Measurements from ENCODE around the gene CELF5. TPM values are rescaled to one million over a fixed set of nuclear protein-coding genes. Genes with fewer than 3 reads are reported as not detected.

Gene CELF5
- total and polyA plus RNA-seq, 2 experiments from 2014 or later = 1.1 TPM; not detected in 1

GRCh38 chr19:3208317-3209207, 15.9 kb upstream of the CELF5 start:
- in situ Hi-C loops (cut with MboI) = no loop called here
- no peaks in the 10 kb centered on the region for H3K9me3 ChIP-seq (ENCODE audit: low read depth)
- no peak overlapping the region for H3K4me2 ChIP-seq (ENCODE audit: unreplicated experiment)
- no peak overlapping the region for H3K4me3 ChIP-seq
- TF ChIP-seq EZH2phosphoT487 (IDR thresholded peaks at IDR 0.05; ENCODE audit: insufficient read depth, low read depth) = no peak
- no peak for TF ChIP-seq EZH2 (IDR thresholded peaks at IDR 0.05; ENCODE audit: insufficient read depth, poor library complexity, severe bottlenecking)
- H3K27ac ChIP-seq = no peak overlapping the region
- H4K20me1 ChIP-seq (ENCODE audit: insufficient read depth) = no peaks in the 10 kb centered on the region
- no peaks in the 10 kb centered on the region for H3F3A ChIP-seq (ENCODE audit: insufficient read depth)
- H3K4me1 ChIP-seq (ENCODE audit: insufficient read depth) = no peaks in the 10 kb centered on the region
- 87 to 88% methylated on average over 26 to 28 of the region's 33 CpGs for WGBS, 2 experiments (ENCODE audit: low coverage in 1 of 2, low lambda C conversion rate in 2 of 2, missing lambda C conversion rate in 2 of 2)
- H3K79me2 ChIP-seq (ENCODE audit: insufficient read depth) = no peaks in the 10 kb centered on the region
- no peaks in the 10 kb centered on the region for H3K27me3 ChIP-seq (replicated peaks; ENCODE audit: insufficient read depth)
- no peaks in the 10 kb centered on the region; the same call in 1 of the 2 replicates for H3K36me3 ChIP-seq (ENCODE audit: low read depth)
- no peaks in the 10 kb centered on the region for H3K9me2 ChIP-seq (ENCODE audit: insufficient read depth)
- no peak overlapping the region for H3K9ac ChIP-seq
- DNase-seq = no peak
- H2AFZ ChIP-seq = no peak overlapping the region

DNA sequence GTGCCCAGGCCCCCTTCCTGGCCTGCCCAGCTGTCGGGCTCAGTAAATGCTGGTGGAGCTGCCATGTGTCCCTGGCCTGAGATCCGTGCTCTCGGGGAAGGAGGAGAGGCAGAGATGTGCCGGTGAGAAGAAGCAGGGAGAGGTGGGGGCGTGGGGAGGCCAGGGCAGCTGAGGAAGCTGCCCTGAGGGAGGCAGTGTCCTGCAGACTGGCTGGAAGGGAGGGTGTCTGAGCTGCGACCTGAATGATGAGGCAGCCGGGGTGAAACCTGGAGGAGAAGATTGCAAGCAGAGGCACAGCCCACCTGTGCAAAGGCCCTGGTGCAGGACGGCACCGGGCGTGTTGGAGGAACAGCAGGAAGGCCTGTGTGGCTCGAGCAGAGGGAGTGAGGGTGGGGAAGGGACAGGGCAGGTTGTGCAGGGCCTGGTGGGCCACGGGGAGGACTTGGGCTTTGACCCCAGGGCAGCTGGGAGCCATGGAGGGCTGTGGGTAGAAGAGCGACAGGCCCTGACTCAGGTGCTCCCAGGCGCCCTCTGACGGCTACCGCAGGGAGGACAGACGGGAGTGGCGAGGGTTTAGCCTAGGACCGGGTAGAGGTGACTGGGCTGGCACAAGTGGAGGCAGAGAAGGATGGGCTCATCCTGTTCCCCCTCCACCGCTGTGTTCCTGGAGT, 14.0 kb upstream of the CELF5 start:
- H3K27ac ChIP-seq = no peak overlapping the region
- no peak overlapping the region for H3K4me3 ChIP-seq
- no peaks in the 10 kb centered on the region for H3K4me1 ChIP-seq (ENCODE audit: insufficient read depth)
- 43 to 44% methylated on average over 19 to 20 of the region's 20 CpGs for WGBS, 2 experiments (ENCODE audit: low coverage in 1 of 2, low lambda C conversion rate in 2 of 2, missing lambda C conversion rate in 2 of 2)
- in situ Hi-C loops (cut with MboI) = no loop called here
- no peak overlapping the region for H3K4me2 ChIP-seq (ENCODE audit: unreplicated experiment)
- H3K36me3 ChIP-seq (ENCODE audit: low read depth) = no peaks in the 10 kb centered on the region
- no peaks in the 10 kb centered on the region for H3K27me3 ChIP-seq (replicated peaks; ENCODE audit: insufficient read depth)
- no peaks in the 10 kb centered on the region for H4K20me1 ChIP-seq (ENCODE audit: insufficient read depth)
- H3K9me3 ChIP-seq (ENCODE audit: low read depth) = no peaks in the 10 kb centered on the region
- peak; percentile 62 for DNase-seq
- H3K79me2 ChIP-seq (ENCODE audit: insufficient read depth) = no peaks in the 10 kb centered on the region
- TF ChIP-seq EZH2 (IDR thresholded peaks at IDR 0.05; ENCODE audit: insufficient read depth, poor library complexity, severe bottlenecking) = no peak
- TF ChIP-seq EZH2phosphoT487 (IDR thresholded peaks at IDR 0.05; ENCODE audit: insufficient read depth, low read depth) = no peak
- H3K9ac ChIP-seq = no peak overlapping the region
- H2AFZ ChIP-seq = no peak overlapping the region
- no peaks in the 10 kb centered on the region for H3K9me2 ChIP-seq (ENCODE audit: insufficient read depth)
- no peaks in the 10 kb centered on the region for H3F3A ChIP-seq (ENCODE audit: insufficient read depth)

DNA sequence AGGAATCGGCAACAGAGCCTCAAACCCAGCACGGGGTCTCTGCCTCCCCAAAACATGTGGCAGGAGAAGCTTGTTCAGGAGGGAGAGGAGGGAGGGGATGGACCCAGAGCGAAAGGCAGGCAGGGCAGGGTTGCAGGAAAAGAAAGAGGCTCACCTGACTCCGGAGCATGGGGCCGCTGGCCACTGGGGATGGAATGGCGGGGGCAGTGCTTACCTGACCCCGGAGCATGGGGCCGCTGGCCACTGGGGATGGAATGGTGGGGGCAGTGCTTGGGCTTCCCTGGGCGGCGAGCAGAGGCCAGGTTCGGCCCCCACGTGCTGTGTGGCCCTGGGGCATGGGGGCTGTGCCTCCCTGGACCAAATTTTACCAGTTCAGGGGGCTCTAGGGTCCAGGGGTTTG, 13.3 kb upstream of the CELF5 start:
- in situ Hi-C loops (cut with MboI) = no loop called here
- no peak overlapping the region for H3K4me2 ChIP-seq (ENCODE audit: unreplicated experiment)
- H3K9me2 ChIP-seq (ENCODE audit: insufficient read depth) = no peaks in the 10 kb centered on the region
- H3K27me3 ChIP-seq (replicated peaks; ENCODE audit: insufficient read depth) = no peaks in the 10 kb centered on the region
- H3K79me2 ChIP-seq (ENCODE audit: insufficient read depth) = no peaks in the 10 kb centered on the region
- DNase-seq = no peak
- no peaks in the 10 kb centered on the region for H3F3A ChIP-seq (ENCODE audit: insufficient read depth)
- H3K9ac ChIP-seq = no peak overlapping the region
- H3K4me1 ChIP-seq (ENCODE audit: insufficient read depth) = no peaks in the 10 kb centered on the region
- no peaks in the 10 kb centered on the region for H4K20me1 ChIP-seq (ENCODE audit: insufficient read depth)
- H3K4me3 ChIP-seq = no peak overlapping the region
- no peaks in the 10 kb centered on the region for H3K9me3 ChIP-seq (ENCODE audit: low read depth)
- WGBS, 2 experiments (ENCODE audit: low coverage in 1 of 2, low lambda C conversion rate in 2 of 2, missing lambda C conversion rate in 2 of 2) = 26 to 32% methylated on average over 8 to 10 of the region's 12 CpGs
- TF ChIP-seq EZH2phosphoT487 (IDR thresholded peaks at IDR 0.05; ENCODE audit: insufficient read depth, low read depth) = no peak
- TF ChIP-seq EZH2 (IDR thresholded peaks at IDR 0.05; ENCODE audit: insufficient read depth, poor library complexity, severe bottlenecking) = no peak
- no peaks in the 10 kb centered on the region for H3K36me3 ChIP-seq (ENCODE audit: low read depth)
- H2AFZ ChIP-seq = no peak overlapping the region
- H3K27ac ChIP-seq = no peak overlapping the region

GRCh38 chr19:3213159-3213558, 11.3 kb upstream of the CELF5 start:
- Histone ChIP-seq H3K9ac (no peak overlapping the region), H3K4me3 (no peak overlapping the region), H3K4me1 (ENCODE audit: insufficient read depth) (no peaks in the 10 kb centered on the region), H3K27me3 (replicated peaks; ENCODE audit: insufficient read depth) (no peaks in the 10 kb centered on the region), H3K9me3 (ENCODE audit: low read depth) (no peaks in the 10 kb centered on the region), H4K20me1 (ENCODE audit: insufficient read depth) (no peaks in the 10 kb centered on the region), H2AFZ (no peak overlapping the region), H3F3A (ENCODE audit: insufficient read depth) (no peaks in the 10 kb centered on the region), H3K4me2 (ENCODE audit: unreplicated experiment) (no peak overlapping the region), H3K79me2 (ENCODE audit: insufficient read depth) (no peaks in the 10 kb centered on the region), H3K9me2 (ENCODE audit: insufficient read depth) (no peaks in the 10 kb centered on the region), H3K27ac (no peak overlapping the region), H3K36me3 (ENCODE audit: low read depth) (no peaks in the 10 kb centered on the region)
- TF ChIP-seq EZH2 (IDR thresholded peaks at IDR 0.05; ENCODE audit: insufficient read depth, poor library complexity, severe bottlenecking) (no peak), EZH2phosphoT487 (IDR thresholded peaks at IDR 0.05; ENCODE audit: insufficient read depth, low read depth) (no peak)
- WGBS, 2 experiments (ENCODE audit: low coverage in 1 of 2, low lambda C conversion rate in 2 of 2, missing lambda C conversion rate in 2 of 2) = 88 to 96% methylated on average over 6 to 7 of the region's 7 CpGs
- DNase-seq = no peak
- in situ Hi-C loops (cut with MboI) = no loop called here

All from GM23248 (cell line).